Measurements from ENCODE around the gene CRLF3.
"Not testable (repeated sequence)": the region's sequence is repeated elsewhere in the genome, so short reads cannot be mapped to it uniquely, and the experiment has no call there.

CRLF3 gene

GRCh38 chr17:30736371-30736770 lies 88.1 kb downstream of the CRLF3 start:
- not testable (repeated sequence) for DNase-seq (ENCODE audit: low spot score)

GRCh38 chr17:30735644-30736043 lies 88.8 kb downstream of the CRLF3 start:
- peak; percentile 64 for DNase-seq (ENCODE audit: low spot score)

- not testable (repeated sequence) for DNase-seq (ENCODE audit: low spot score)
Measured at GRCh38 chr17:30735206-30735605, 89.3 kb downstream of the CRLF3 start.

- DNase-seq (ENCODE audit: low spot score), result not testable (repeated sequence)
Measured at GRCh38 chr17:30734153-30734552, 90.3 kb downstream of the CRLF3 start.

Small RNAs within 50 kb of the gene (small RNA-seq; reads per million reads assigned to genes)
- gene RNU6-298P, result 0 to 0.04 reads per million in 2 experiments

All from SK-N-DZ (cell line).